GM12864 (cell line): ENCODE data around the gene MYRF.

Source experiments
- DNase-seq: peaks from one replicate; pipeline ENCODE4 v3.0.0-alpha.2; 2011; ENCODE audit warnings: low read depth
- H3K4me3 ChIP-seq: 2 replicates; pipeline ENCODE4 v1.5.1; 2011; ENCODE audit warnings: mild to moderate bottlenecking, low read depth, low read length, control low read depth
- TF ChIP-seq, protein P1 (sequence below): IDR thresholded peaks from 2 replicates; pipeline ENCODE4 v1.5.1; 2011; ENCODE audit warnings: low read depth, mild to moderate bottlenecking, moderate library complexity, low read length, control low read depth, inconsistent platforms; ENCODE audit errors: missing control alignments

MYRF gene

DNA sequence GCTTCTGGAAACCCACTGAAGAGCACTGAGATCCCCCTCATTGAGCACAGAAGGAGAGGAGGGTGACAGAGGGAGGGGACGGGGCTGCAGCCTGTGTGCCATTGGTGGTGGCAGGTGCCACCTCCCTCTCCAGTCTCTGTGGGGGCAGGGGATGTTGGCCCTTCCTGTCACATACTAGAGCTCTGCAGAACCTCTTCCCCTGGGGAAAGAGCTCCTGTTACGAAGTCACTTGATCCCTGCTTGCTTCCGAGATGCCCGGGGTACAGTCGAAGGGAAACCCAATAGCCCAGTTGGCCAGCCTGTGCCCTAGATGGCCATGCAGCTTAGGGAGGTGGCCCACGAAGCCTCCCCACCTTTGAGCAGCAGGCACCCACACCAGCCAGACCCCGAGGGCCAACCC, 42.9 kb upstream of the MYRF start:
- TF ChIP-seq, protein P1, sequence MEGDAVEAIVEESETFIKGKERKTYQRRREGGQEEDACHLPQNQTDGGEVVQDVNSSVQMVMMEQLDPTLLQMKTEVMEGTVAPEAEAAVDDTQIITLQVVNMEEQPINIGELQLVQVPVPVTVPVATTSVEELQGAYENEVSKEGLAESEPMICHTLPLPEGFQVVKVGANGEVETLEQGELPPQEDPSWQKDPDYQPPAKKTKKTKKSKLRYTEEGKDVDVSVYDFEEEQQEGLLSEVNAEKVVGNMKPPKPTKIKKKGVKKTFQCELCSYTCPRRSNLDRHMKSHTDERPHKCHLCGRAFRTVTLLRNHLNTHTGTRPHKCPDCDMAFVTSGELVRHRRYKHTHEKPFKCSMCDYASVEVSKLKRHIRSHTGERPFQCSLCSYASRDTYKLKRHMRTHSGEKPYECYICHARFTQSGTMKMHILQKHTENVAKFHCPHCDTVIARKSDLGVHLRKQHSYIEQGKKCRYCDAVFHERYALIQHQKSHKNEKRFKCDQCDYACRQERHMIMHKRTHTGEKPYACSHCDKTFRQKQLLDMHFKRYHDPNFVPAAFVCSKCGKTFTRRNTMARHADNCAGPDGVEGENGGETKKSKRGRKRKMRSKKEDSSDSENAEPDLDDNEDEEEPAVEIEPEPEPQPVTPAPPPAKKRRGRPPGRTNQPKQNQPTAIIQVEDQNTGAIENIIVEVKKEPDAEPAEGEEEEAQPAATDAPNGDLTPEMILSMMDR, result no peak
- no peak for DNase-seq
- H3K4me3 ChIP-seq, result no peak overlapping the region

DNA sequence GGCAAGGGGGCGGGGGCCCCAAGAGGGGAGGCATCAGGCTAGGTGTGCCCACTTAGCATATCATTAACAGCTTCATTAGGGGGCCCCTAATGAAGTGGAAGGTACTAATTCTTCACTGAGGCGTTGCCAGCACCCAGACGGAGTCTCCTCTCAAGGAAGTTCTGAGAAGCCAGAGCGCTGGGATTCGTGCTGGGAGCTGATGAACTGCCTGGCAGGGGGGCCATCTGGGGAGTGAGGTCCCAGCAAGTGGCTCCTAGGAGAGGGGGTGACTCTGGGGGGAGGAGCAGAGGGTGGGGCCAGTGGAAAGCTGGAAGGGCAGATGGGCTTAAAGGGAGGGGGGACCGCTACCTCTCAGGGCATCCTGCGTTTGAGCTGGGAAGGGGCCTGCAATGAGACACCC, 42.4 kb upstream of the MYRF start:
- TF ChIP-seq, protein P1, result no peak
- no peak overlapping the region for H3K4me3 ChIP-seq
- no peak for DNase-seq

DNA sequence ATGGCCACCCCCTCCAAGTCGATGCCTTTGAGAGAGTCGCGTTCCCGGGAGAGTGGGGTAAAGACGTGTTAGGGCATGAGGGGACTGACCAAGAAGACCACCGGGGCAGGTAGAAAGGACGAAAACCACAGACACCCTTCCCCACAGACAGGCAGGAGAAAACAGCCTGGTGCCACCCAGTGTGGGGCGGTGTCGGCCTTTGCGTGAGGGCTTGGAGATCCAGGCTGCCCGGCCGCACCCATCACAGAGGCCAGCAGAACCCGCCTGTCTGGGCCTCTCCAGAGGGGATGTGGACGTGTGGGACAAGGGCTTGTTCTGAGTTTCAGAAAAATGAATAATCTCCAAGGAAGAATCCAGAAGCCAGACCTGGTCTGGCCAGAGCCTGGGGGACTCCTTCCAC, 41.4 kb upstream of the MYRF start:
- no peak for DNase-seq
- TF ChIP-seq, protein P1, result no peak
- H3K4me3 ChIP-seq, result no peak overlapping the region

DNA sequence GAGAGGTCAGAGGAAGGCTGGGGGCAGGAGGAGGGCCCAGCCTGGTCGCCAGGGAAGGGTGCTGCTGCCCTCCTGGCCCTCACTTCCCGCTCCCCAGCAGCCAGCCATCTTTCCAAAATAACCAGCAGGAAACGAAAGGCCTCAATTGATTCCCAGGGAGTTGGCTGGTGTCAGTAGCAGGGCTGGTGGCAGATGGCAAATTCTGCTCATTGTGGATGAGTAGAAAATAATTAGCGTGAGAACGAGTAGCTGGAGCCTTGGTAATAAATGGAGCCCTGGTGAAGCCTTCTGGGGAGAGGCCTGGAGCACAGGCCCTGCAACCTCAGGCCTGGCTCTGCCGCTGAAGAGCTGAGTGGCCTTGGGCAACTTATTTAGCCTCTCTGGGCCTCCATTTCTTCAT, 40.9 kb upstream of the MYRF start:
- DNase-seq, result no peak
- H3K4me3 ChIP-seq, result no peak overlapping the region
- TF ChIP-seq, protein P1, result no peak

DNA sequence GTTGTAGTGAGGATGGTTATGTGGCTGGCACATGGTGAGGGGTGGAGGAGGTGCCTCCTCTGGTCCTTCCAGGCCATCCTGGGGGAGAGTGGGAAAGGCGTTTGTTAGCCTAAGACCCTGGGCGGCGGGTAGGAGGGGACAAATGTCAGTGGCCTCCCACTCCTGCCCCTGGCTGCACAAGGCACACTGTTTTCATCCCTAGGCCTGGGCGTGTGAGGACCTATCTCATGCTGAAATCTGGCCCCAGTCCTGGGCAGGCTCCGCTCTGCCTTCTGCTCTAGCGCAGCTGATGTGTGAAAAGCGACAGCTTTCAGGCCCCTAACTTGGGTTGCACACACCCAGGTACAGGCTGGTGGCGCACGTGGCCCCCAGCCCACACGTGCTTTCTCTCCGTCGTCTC, 40.1 kb upstream of the MYRF start:
- TF ChIP-seq, protein P1, result no peak
- no peak overlapping the region for H3K4me3 ChIP-seq
- no peak for DNase-seq

DNA sequence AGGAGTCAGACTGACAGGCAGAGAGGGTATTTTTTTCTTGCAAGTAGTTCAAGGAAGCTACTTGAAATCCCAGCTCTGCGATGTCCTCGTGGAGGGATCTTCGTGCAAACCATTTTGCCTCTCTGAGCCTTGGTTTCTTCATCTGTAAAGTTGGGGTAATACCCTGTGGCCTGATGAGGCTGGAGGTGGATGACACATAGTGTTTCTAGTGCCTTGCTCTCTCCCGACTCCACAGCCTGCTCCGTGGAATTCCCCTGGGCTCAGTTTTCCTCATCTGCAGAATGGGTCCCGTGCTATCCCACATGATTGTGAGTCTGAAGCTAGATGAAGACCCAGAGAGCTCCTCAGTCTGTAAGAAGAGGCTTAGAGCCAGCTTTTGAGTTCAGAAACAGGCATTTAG, 39.6 kb upstream of the MYRF start:
- TF ChIP-seq, protein P1, result no peak
- no peak overlapping the region for H3K4me3 ChIP-seq
- DNase-seq, result no peak

DNA sequence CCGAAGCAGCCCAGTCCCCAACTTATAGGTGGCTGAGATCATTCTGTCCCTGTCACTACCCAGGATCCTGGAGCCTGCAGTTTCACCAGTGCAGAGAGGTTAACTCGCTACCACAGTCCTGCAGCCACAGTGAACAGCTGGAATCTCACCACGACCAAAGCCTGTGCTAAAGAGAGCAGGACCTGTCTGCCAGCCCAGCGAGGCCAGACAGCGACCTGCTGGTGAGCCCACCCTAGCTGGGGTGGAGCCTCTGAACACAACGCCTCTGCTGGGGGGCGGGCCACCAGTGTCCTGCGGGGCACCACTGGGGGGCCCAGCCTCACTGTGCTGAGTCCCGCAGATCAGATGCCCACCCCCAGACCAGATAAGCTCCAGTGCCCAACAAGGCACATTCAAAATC, 39.0 kb upstream of the MYRF start:
- H3K4me3 ChIP-seq, result no peak overlapping the region
- no peak for DNase-seq
- TF ChIP-seq, protein P1, result no peak
